ENCODE results near the gene RAB6B.

Gene RAB6B

GRCh38 chr3:133775309-133775708 is 120.4 kb downstream of the RAB6B start:
- DNase-seq (ENCODE audit: low spot score): no peak
